ENCODE data around the gene CFAP298.

Gene CFAP298

DNA sequence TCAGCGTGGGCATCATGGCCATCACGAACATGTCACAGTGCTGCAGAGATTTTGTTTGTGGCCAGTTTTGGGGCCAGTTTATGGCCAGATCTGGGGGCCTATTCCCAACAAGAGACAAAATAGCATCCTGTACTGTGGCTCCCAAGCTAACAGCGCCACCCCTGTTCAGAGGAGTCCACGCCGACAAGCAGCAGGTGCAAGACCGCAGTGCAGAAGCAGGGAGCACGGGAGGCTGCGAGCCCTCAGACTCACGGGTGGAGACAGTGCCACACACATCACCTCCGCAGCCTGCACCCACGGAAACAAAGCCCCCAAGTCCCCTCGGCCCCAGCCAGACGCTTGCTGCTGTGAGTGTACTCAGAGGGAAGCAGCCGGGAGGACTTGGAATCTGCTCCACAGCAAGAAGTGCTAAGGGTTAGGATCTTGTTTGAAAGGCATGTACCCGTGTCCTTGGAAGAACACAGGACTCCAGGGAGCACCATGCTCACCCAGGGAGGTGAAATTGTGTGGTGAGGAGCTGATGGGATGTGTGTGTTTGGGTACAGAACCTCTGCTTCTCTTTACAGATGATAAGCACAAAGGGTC, 34.0 kb downstream of the CFAP298 start:
- Histone ChIP-seq H3K4me1 (ENCODE audit: insufficient read depth, low read length) (no peaks in the 10 kb centered on the region), H3K9ac (ENCODE audit: low read length) (no peak overlapping the region), H3K9me3 (ENCODE audit: low read length) (no peaks in the 10 kb centered on the region), H3K27ac (ENCODE audit: low read depth, low read length) (no peak overlapping the region), H3K27me3 (ENCODE audit: control insufficient read depth in 1 of 2, insufficient read depth in 2 of 2, low read length in 2 of 2) (no peaks in the 10 kb centered on the region), H3K36me3 (ENCODE audit: insufficient read depth, low read length) (no peaks in the 10 kb centered on the region), H3K4me3 (ENCODE audit: low read depth in 1 of 2, low read length in 2 of 2) (no peak overlapping the region)

DNA sequence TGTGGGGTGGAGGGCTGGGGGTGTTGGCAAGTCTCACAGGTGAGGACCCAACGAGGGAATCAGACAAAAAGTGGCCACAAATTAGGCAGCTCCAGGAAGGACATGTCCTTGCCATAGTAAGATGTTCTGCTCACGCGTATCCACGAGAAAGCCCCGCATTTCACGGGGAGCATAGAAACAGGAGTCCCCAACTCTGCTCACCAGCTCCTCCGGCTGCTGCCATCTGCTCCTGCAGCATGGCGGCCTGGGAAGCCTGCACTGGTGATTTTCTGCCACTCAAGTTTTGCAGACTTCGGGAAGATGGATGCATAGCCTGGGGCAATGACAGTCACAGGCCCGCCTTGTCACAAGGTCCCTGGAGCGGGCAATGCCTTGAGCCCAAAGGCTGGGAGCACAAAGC, 36.2 kb downstream of the CFAP298 start:
- H3K36me3 ChIP-seq (ENCODE audit: insufficient read depth, low read length): no peaks in the 10 kb centered on the region
- no peaks in the 10 kb centered on the region for H3K27me3 ChIP-seq (ENCODE audit: control insufficient read depth in 1 of 2, insufficient read depth in 2 of 2, low read length in 2 of 2)
- no peaks in the 10 kb centered on the region for H3K9me3 ChIP-seq (ENCODE audit: low read length)
- no peak overlapping the region for H3K4me3 ChIP-seq (ENCODE audit: low read depth in 1 of 2, low read length in 2 of 2)
- H3K27ac ChIP-seq (ENCODE audit: low read depth, low read length): no peak overlapping the region
- H3K9ac ChIP-seq (ENCODE audit: low read length): no peak overlapping the region
- no peaks in the 10 kb centered on the region for H3K4me1 ChIP-seq (ENCODE audit: insufficient read depth, low read length)

DNA sequence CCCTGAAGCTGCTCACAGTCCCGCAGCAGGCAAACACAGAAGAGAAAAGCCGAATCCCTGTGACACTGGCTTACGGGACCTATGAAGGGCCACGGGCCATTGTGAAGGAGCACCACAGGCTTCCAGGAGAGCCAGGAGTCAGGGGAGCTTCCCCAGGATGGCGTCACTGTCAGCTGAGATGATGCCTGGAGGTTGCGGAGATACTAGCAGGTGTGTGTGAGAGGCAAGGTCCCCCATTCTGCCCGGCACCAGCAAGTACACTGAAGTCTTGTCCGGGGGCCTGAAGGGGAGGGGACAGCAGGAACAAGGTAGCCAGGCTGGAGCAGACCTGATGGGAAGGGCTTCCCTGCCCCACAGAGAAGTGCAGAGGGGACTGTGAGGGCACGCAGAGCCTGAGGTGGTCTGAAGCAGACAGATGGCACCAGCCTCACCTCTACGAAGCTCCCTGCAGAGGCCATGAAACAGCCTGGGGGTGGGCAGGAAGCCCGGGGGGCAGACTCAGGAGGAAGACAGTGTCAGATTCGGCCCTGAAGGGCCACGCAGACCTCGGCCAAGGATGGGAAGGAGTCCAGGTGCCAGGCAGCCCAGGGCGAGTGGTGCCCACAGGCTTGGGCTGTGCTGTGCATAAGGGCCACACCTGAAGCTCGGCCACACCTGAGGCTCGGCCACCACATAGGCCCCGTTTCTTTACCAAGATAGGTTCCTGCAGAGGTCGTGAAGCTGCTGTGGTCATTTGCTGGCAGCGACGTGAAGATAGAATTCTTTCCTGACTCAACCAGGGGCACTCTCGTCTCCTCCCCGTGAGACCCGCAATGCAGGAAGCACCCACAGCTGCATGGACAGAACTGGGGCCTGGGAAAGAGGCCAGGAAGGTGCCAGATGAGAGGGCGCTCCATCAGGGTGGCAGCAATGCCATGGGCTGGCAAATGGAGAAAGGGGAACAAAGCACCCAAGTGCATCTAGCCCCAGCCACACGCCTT, 36.9 kb downstream of the CFAP298 start:
- no peak overlapping the region for H3K27ac ChIP-seq (ENCODE audit: low read depth, low read length)
- H3K9ac ChIP-seq (ENCODE audit: low read length): no peak overlapping the region
- no peak overlapping the region for H3K4me3 ChIP-seq (ENCODE audit: low read depth in 1 of 2, low read length in 2 of 2)
- no peaks in the 10 kb centered on the region for H3K27me3 ChIP-seq (ENCODE audit: control insufficient read depth in 1 of 2, insufficient read depth in 2 of 2, low read length in 2 of 2)
- H3K9me3 ChIP-seq (ENCODE audit: low read length): no peaks in the 10 kb centered on the region
- H3K4me1 ChIP-seq (ENCODE audit: insufficient read depth, low read length): no peaks in the 10 kb centered on the region
- H3K36me3 ChIP-seq (ENCODE audit: insufficient read depth, low read length): no peaks in the 10 kb centered on the region

DNA sequence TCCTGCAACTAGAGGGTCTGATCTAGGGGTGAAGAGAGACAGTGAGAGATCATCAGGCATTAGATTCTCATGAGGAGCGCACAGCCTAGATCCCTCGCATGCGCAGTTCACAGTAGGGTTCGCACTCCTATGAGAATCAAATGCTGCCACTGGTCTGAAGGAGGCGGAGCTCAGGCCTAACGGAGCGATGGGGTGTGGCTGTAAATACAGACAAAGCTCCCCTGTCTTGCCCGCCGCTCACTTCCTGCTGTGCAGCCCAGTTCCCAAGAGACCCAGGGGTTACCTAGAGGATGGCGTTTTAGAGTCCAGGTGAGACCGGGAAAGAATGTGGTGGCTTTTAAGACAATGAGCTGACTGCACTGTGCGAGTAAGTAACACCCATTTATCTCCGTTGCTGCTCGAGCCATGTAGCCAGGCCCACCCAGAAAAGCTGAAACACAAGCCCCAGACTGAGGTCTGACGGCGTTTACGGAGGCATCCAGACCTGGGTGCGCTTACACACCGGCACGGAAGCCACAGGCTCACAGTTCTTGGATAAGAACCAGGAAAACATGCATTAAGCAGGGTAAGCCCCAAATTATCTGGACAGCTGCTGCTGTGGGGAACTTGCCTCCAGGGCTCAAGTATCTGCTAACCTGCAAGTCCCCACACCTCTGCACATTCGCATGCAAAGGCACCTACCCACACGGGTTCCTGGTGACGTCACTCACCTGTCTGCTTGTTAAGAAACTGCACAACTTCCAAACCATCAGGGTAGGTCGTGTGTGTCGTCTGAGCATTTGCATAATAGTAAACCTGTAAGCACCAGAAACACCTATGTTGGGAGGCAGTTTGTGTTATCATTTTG, 39.4 kb downstream of the CFAP298 start:
- Histone ChIP-seq H3K27ac (ENCODE audit: low read depth, low read length) (no peak overlapping the region), H3K36me3 (ENCODE audit: insufficient read depth, low read length) (no peaks in the 10 kb centered on the region), H3K4me1 (ENCODE audit: insufficient read depth, low read length) (no peaks in the 10 kb centered on the region), H3K4me3 (ENCODE audit: low read depth in 1 of 2, low read length in 2 of 2) (no peak overlapping the region), H3K9me3 (ENCODE audit: low read length) (no peaks in the 10 kb centered on the region), H3K9ac (ENCODE audit: low read length) (no peak overlapping the region), H3K27me3 (ENCODE audit: control insufficient read depth in 1 of 2, insufficient read depth in 2 of 2, low read length in 2 of 2) (no peaks in the 10 kb centered on the region)

DNA sequence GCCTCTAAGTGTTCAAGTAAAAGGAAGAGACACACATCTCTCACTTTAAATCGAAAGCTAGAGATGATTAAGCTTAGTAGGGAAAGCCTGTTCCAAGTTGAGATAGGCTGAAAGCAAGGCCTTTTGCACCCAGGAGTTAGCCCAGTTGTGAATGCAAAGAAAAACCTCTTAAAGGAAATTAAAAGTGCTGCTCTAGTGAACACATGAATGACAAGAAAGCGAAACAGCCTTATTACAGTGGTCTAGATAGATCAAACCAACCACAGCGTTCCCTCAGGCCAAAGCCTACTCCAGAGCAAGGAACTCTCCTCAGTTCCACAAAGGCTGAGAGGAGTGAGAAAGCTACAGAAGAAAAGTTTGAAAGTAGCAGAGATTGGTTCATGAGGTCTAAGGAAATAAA, 41.7 kb downstream of the CFAP298 start:
- Histone ChIP-seq H3K27ac (ENCODE audit: low read depth, low read length) (no peak overlapping the region), H3K9me3 (ENCODE audit: low read length) (no peaks in the 10 kb centered on the region), H3K27me3 (ENCODE audit: control insufficient read depth in 1 of 2, insufficient read depth in 2 of 2, low read length in 2 of 2) (no peaks in the 10 kb centered on the region), H3K36me3 (ENCODE audit: insufficient read depth, low read length) (no peaks in the 10 kb centered on the region), H3K9ac (ENCODE audit: low read length) (no peak overlapping the region), H3K4me1 (ENCODE audit: insufficient read depth, low read length) (no peaks in the 10 kb centered on the region), H3K4me3 (ENCODE audit: low read depth in 1 of 2, low read length in 2 of 2) (no peak overlapping the region)

DNA sequence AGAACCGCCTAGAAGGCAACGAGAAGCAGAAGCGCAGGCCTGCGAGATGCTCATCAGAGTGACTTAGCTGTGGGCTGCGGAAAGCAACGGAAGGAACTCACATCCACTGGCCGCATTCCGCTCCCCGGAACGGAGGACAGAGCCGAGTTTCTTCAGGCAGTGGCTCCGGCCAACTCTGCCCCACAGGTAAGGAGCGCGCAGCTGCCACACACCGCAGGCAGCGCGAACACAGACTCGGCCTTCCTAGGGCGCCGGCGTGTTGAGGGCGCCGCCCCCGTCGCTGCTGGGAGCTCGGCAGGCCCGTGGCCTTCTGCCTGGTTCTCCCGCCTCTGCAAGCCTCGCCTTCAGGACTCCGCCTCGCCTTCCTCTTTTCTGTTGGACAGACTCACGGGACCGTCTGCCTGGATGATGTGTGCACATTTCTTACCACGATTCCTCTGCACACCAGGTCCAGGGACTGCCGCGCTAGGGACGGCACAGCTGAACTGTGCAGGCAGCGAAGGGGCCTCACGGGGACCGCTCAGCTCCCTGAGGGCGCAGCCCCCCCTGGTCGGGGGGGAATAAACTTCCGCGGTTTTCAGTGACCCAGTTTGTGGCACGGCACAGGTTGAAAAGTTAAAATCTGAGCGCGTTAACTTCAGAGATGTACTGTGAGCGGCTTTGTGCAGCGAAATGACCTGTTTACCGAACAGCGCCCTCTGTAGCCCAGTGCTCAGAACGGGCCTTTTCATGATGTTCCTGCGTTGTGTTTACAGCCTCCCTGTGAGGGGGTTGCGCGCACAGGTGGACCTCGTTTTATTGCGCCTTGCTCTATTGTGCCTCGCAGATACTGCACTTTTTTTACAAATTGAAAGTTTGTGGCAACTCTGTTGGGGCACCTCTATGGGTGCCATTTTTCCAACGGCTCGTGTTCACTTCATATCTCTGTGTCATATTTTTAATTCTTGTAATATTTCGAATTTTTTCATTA, 42.6 kb downstream of the CFAP298 start:
- Histone ChIP-seq H3K9me3 (ENCODE audit: low read length) (no peaks in the 10 kb centered on the region), H3K27me3 (ENCODE audit: control insufficient read depth in 1 of 2, insufficient read depth in 2 of 2, low read length in 2 of 2) (no peaks in the 10 kb centered on the region), H3K4me1 (ENCODE audit: insufficient read depth, low read length) (no peaks in the 10 kb centered on the region), H3K4me3 (ENCODE audit: low read depth in 1 of 2, low read length in 2 of 2) (peak overlapping the region; percentile 45 to 89), H3K9ac (ENCODE audit: low read length) (no peak overlapping the region), H3K36me3 (ENCODE audit: insufficient read depth, low read length) (no peaks in the 10 kb centered on the region), H3K27ac (ENCODE audit: low read depth, low read length) (peak overlapping the region; percentile 85)

DNA sequence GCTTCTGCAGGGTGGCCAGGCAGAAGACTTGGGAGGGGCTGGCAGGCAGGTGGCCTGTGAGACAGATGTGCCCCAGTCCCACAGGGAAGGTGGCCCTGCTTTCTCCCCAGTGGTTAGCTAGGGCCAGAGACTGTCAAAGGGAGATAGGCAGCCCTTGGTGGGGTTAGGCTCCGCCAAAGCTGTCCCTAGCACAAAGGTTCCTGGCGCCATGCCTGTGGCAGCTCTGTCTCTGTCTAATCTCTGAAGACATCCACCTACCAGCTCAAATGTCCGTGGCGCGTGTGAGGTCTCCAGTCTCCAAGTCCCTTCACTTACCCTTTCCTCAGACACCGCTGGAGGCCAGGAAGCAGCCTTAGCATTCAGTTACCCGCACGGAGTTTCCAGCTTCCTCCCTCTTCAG, 44.6 kb downstream of the CFAP298 start:
- Histone ChIP-seq H3K4me3 (ENCODE audit: low read depth in 1 of 2, low read length in 2 of 2) (no peak overlapping the region), H3K36me3 (ENCODE audit: insufficient read depth, low read length) (no peaks in the 10 kb centered on the region), H3K9ac (ENCODE audit: low read length) (no peak overlapping the region), H3K4me1 (ENCODE audit: insufficient read depth, low read length) (no peaks in the 10 kb centered on the region), H3K27ac (ENCODE audit: low read depth, low read length) (no peak overlapping the region), H3K9me3 (ENCODE audit: low read length) (no peaks in the 10 kb centered on the region), H3K27me3 (ENCODE audit: control insufficient read depth in 1 of 2, insufficient read depth in 2 of 2, low read length in 2 of 2) (no peaks in the 10 kb centered on the region)

DNA sequence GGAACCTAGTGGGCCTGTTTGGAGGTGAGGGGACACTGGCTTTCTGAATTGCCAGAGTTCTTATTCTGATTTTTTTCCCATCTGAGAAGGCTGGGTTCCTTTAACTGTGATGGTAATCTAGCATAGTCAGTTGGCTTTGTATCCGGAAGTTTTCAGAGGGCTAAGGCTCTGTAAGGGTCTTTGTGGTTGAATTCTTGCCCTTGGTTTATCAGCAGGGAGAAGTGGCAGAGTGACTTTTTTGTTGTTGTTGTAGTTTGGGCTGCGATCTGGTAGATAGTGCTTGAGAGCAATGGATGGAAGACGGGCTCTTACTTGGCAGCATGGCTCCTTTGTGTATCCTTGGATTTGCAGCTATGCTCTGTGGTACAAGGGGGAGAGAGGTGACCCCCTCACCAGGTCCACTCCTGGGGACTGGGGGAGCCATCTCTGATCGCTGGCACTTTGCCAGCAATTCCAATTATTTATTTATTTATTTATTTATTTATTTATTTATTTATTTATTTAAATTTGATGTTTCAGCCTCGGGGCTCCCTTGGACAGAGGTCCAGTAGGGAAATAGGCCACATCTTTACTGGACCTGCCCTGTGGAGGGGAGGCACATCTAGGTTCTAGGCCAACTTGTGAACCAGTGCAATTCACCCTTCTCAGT, 45.3 kb downstream of the CFAP298 start:
- H3K4me1 ChIP-seq (ENCODE audit: insufficient read depth, low read length): no peaks in the 10 kb centered on the region
- no peak overlapping the region for H3K9ac ChIP-seq (ENCODE audit: low read length)
- no peaks in the 10 kb centered on the region for H3K36me3 ChIP-seq (ENCODE audit: insufficient read depth, low read length)
- no peaks in the 10 kb centered on the region for H3K9me3 ChIP-seq (ENCODE audit: low read length)
- no peaks in the 10 kb centered on the region for H3K27me3 ChIP-seq (ENCODE audit: control insufficient read depth in 1 of 2, insufficient read depth in 2 of 2, low read length in 2 of 2)
- H3K27ac ChIP-seq (ENCODE audit: low read depth, low read length): no peak overlapping the region
- no peak overlapping the region for H3K4me3 ChIP-seq (ENCODE audit: low read depth in 1 of 2, low read length in 2 of 2)

DNA sequence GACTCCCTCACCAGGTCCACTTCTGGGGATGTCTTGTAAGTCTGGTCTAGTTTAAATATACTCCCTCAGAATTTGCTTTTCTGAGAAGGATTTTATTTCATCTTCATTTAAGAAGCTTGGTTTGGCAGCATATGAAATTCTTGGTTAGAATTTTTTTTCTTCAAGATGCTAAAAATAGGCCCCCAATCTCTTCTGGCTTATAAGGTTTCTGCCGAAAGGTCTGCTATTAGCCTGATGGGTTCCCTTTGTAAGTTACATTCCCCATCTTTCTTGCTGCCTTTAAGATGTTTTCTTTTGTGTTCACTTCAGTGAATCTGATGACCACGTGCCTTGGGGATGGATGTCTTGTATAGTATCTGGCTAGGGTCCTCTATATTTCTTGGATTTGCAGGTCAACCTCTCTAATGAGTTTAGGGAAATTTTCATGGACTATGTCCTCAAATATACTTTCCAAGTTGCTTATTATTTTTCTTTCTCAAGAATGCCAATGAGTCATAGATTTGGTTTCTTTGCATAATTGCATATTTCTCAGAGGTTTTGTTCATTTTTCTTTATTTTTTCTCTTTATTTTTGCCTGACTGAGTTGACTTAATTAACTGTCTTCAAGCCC, 46.2 kb downstream of the CFAP298 start:
- no peak overlapping the region for H3K27ac ChIP-seq (ENCODE audit: low read depth, low read length)
- H3K9ac ChIP-seq (ENCODE audit: low read length): no peak overlapping the region
- no peaks in the 10 kb centered on the region for H3K36me3 ChIP-seq (ENCODE audit: insufficient read depth, low read length)
- H3K4me3 ChIP-seq (ENCODE audit: low read depth in 1 of 2, low read length in 2 of 2): no peak overlapping the region
- no peaks in the 10 kb centered on the region for H3K27me3 ChIP-seq (ENCODE audit: control insufficient read depth in 1 of 2, insufficient read depth in 2 of 2, low read length in 2 of 2)
- no peaks in the 10 kb centered on the region for H3K4me1 ChIP-seq (ENCODE audit: insufficient read depth, low read length)
- H3K9me3 ChIP-seq (ENCODE audit: low read length): no peaks in the 10 kb centered on the region

DNA sequence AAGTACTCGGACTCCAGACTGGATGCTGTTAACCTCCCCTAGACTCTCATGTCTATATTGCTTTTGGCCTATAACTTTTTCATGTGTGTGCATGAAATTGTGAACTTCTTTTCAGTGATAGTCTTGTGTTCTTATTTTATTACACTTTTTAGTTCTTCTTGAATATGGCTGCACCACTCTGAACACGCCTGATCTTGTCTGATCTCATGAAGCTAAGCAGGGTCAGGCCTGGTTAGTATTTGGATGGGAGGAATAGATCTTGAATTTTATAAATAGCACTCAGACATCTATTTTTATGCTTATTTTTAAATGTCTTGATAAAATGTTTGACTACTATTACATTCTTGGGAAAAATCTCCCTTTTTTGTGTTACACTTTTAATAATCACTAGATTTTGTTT, 49.3 kb downstream of the CFAP298 start:
- no peaks in the 10 kb centered on the region for H3K9me3 ChIP-seq (ENCODE audit: low read length)
- H3K36me3 ChIP-seq (ENCODE audit: insufficient read depth, low read length): no peaks in the 10 kb centered on the region
- no peaks in the 10 kb centered on the region for H3K4me1 ChIP-seq (ENCODE audit: insufficient read depth, low read length)
- H3K27me3 ChIP-seq (ENCODE audit: control insufficient read depth in 1 of 2, insufficient read depth in 2 of 2, low read length in 2 of 2): no peaks in the 10 kb centered on the region
- no peak overlapping the region for H3K9ac ChIP-seq (ENCODE audit: low read length)
- no peak overlapping the region for H3K27ac ChIP-seq (ENCODE audit: low read depth, low read length)
- no peak overlapping the region for H3K4me3 ChIP-seq (ENCODE audit: low read depth in 1 of 2, low read length in 2 of 2)
